Tibial artery (tissue), 4 donors: ENCODE results near the gene TLE4.

ENCODE experiments used
- DNase-seq, 2 donors: peaks; one replicate each; pipeline ENCODE4 v3.0.0-alpha.2; 2019
- H3K27ac ChIP-seq, 2 donors: fragments of 200-600 bp; sonication (generic) in 1 of 2; 1 replicate in 1 of 2; 2 replicates in 1 of 2; pipeline ENCODE4 v1.5.1; 2018 to 2019; ENCODE audit warnings: mild to moderate bottlenecking in 1 of 2
- H3K27me3 ChIP-seq, 2 donors: fragments of 200-600 bp; sonication (generic) in 1 of 2; one replicate each; pipeline versions ENCODE4 v1.5.1 to v1.6.0; 2016 to 2019
- H3K36me3 ChIP-seq, 3 donors: fragments of 200-600 bp; sonication (generic) in 2 of 3; one replicate each; pipeline ENCODE4 v1.5.1; 2016 to 2019; ENCODE audit warnings: mild to moderate bottlenecking in 2 of 3
- H3K4me1 ChIP-seq, 4 donors: fragments of 200-600 bp; sonication (generic) in 2 of 4; 1 replicate in 3 of 4; 2 replicates in 1 of 4; pipeline ENCODE4 v1.5.1; 2016 to 2019
- H3K4me3 ChIP-seq, 2 donors: fragments of 200-600 bp; sonication (generic) in 1 of 2; 1 replicate in 1 of 2; 2 replicates in 1 of 2; pipeline ENCODE4 v1.5.1; 2018 to 2019; ENCODE audit warnings: mild to moderate bottlenecking in 2 of 2
- H3K9me3 ChIP-seq, 3 donors: fragments of 200-600 bp; sonication (generic) in 1 of 3; one replicate each; pipeline ENCODE4 v1.5.1; 2016 to 2019
- intact Hi-C: fragments of 100-400 bp; cut with DNase I; formaldehyde crosslinking; loops from one replicate; pipeline ENCODE4 v1.15.0; 2023; ENCODE audit warnings: low total_unique reads
- TF ChIP-seq, protein P1 (sequence below), 2 experiments: fragments of 200-600 bp in 1 of 2; fragments of 450-650 bp in 1 of 2; IDR thresholded peaks; one replicate each; pipeline ENCODE4 v1.5.1; 2017 to 2019; ENCODE audit warnings: antibody characterized with exemption in 2 of 2, mild to moderate bottlenecking in 1 of 2, moderate library complexity in 1 of 2

Gene TLE4

DNA sequence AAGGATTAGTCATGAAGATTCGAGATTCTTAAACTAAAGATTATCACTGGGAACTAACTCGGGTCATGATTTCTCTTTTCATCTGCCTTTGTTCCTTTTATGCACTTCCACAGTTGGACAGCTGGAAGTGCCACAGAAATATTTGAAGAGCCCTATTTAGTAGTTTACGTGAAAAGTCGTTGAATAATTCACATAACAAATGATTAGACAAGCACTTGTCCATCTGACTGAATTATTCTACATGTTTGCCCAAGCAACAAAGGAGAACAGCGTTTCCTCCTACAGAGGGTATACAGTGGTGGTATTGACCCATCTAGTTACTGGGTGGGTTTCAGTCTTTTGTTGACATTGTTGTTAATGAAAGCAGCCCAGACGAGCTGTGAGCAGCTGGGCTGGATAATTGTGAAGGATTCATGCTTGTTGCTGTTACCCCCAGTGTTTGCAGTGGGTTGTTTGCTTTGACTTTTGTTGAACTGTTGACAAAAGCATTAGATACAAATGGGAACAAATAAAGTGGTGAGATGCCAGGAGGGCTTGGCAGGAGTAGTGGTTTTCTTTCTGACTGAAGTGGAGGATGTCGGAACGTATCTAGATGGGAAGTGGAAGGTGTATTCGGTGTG, 96.2 kb downstream of the TLE4 start:
- Histone ChIP-seq H3K27me3 (no peaks in the 10 kb centered on the region), H3K36me3 (no peaks in the 10 kb centered on the region), H3K27ac (no peak overlapping the region), H3K9me3 (no peaks in the 10 kb centered on the region), H3K4me1 (peaks cover 0 to 59% (median 17%) of the 10 kb centered on the region in 4 donors), H3K4me3 (no peak overlapping the region)
- intact Hi-C loops, result no loop called here
- TF ChIP-seq, protein P1, sequence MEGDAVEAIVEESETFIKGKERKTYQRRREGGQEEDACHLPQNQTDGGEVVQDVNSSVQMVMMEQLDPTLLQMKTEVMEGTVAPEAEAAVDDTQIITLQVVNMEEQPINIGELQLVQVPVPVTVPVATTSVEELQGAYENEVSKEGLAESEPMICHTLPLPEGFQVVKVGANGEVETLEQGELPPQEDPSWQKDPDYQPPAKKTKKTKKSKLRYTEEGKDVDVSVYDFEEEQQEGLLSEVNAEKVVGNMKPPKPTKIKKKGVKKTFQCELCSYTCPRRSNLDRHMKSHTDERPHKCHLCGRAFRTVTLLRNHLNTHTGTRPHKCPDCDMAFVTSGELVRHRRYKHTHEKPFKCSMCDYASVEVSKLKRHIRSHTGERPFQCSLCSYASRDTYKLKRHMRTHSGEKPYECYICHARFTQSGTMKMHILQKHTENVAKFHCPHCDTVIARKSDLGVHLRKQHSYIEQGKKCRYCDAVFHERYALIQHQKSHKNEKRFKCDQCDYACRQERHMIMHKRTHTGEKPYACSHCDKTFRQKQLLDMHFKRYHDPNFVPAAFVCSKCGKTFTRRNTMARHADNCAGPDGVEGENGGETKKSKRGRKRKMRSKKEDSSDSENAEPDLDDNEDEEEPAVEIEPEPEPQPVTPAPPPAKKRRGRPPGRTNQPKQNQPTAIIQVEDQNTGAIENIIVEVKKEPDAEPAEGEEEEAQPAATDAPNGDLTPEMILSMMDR (IDR thresholded peaks at IDR 0.05), result no peak
- DNase-seq, result no peak

DNA sequence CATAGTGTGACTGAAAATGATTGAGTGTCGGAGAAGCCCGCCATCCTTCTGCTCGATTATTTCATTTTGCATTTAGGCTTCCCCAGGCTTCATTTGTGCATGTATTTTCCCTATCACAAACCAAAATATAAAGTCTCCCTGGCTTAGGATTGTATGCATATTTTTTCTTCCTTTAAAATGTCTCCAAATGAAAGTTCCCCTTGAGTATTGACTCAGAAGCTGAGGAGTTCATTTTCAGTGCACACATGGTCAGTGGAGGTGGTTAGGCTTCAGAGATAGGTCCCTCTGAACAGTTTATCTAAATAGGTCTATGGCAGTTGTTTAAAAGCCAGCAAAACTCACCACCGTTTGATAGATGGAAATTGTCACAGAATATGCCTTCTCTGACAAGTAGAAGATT, 97.2 kb downstream of the TLE4 start:
- DNase-seq, result no peak

DNA sequence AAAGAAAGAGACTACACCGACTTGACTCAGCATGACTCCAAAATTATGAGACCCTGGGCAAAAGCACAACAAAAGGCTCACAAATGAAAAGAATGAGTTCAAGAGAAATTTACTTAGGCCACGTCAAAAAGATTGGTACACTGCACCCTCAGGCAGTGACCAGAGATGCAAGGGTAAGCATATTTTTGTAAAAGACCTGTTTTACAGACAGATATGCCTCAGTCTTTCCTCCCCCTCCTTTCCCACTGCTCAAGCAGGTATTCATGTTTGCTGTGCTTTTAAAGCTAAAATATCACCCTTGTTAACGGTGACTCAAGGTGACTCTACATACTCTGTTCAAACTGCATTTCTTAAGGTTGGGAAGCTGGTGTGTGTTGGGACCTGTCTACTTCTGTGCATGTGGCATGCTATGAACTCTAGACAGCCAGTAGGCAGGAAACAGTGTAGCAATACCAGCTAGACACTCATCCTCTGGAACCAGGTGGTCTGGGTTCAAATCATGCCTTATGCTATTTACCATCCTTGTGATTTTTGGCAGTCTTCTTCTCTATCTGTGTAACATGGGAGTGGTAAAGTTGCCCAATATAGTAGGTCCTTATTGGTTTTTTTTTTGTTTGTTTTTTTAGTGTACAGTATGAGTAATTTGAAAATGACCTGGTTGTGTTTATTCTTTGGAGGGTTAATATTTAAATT, 98.7 kb downstream of the TLE4 start:
- H3K27me3 ChIP-seq, result no peaks in the 10 kb centered on the region
- TF ChIP-seq, protein P1 (IDR thresholded peaks at IDR 0.05), result no peak
- H3K4me3 ChIP-seq, result no peak overlapping the region
- no peak overlapping the region for H3K27ac ChIP-seq
- H3K36me3 ChIP-seq, result no peaks in the 10 kb centered on the region
- no peaks in the 10 kb centered on the region for H3K9me3 ChIP-seq
- peaks cover 0 to 57% (median 17%) of the 10 kb centered on the region in 4 donors for H3K4me1 ChIP-seq
- no peak for DNase-seq
- intact Hi-C loops, result no loop called here

More for the DNA sequence above, 97.2 kb downstream of the TLE4 start:
- Histone ChIP-seq H3K4me3 (no peak overlapping the region), H3K27me3 (no peaks in the 10 kb centered on the region), H3K4me1 (peaks cover 0 to 60% (median 18%) of the 10 kb centered on the region in 4 donors), H3K36me3 (no peaks in the 10 kb centered on the region), H3K27ac (no peak overlapping the region), H3K9me3 (no peaks in the 10 kb centered on the region)
- TF ChIP-seq, protein P1 (IDR thresholded peaks at IDR 0.05), result no peak
- intact Hi-C loops, result no loop called here

DNA sequence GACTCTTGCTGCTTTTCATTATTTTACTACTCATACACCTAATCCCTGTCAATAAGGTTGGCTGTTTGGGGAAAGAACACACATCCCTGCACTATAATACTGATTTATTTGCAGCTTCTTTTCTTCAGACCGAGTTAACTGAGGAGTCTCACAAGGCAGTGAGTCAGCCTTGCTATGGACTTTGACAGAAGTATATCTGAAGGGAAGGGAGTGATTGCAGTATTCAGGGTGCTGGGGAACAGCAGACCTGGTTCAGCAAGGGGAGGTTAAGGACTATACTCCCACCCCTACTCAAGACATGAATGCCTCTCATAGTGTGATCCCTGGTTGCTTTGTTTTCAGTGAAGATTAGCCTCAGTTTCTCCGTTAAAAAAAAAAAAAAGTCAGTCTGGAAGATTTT, 99.8 kb downstream of the TLE4 start:
- no peaks in the 10 kb centered on the region for H3K36me3 ChIP-seq
- no peak for DNase-seq
- no peaks in the 10 kb centered on the region for H3K9me3 ChIP-seq
- no peak overlapping the region for H3K4me3 ChIP-seq
- no peaks in the 10 kb centered on the region for H3K27me3 ChIP-seq
- TF ChIP-seq, protein P1 (IDR thresholded peaks at IDR 0.05), result no peak
- peaks cover 0 to 57% (median 17%) of the 10 kb centered on the region in 4 donors for H3K4me1 ChIP-seq
- no peak overlapping the region for H3K27ac ChIP-seq
- intact Hi-C loops, result no loop called here

DNA sequence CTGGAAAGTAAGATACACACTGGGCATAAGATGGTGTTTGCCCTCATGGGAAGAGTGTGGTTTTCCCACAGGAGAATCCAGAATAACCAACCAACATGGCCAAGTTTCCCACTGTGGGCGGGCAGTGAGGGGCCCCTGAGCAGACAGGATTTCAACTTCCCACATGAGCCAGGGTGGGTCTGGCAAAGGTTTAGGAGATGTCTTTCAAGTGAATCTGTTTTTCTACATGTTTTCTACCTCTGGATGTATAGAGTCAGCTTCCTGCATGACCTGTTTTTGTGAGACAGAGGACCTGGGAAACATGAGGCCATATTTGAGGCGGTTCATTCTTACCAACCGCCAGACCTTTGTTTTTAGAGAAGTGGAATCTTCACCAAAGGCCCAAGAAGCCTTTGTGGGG, 100.5 kb downstream of the TLE4 start:
- TF ChIP-seq, protein P1 (IDR thresholded peaks at IDR 0.05), result no peak
- H3K4me1 ChIP-seq, result peaks cover 0 to 57% (median 17%) of the 10 kb centered on the region in 4 donors
- H3K9me3 ChIP-seq, result no peaks in the 10 kb centered on the region
- H3K27me3 ChIP-seq, result no peaks in the 10 kb centered on the region
- peak overlapping the region in 1 of 2 donors; percentile 27 for H3K27ac ChIP-seq
- no peak for DNase-seq
- H3K36me3 ChIP-seq, result no peaks in the 10 kb centered on the region
- intact Hi-C loops, result no loop called here
- no peak overlapping the region for H3K4me3 ChIP-seq
